Prostate gland (tissue), 2 donors: ENCODE measurements around the gene JAG2. TPM values are rescaled to one million over a fixed set of nuclear protein-coding genes. Genes with fewer than 3 reads are reported as not detected.

Source experiments
- DNase-seq: peaks from one replicate; pipeline ENCODE4 v3.0.0-alpha.2; 2019; ENCODE audit warnings: low spot score
- H3K27ac ChIP-seq, 2 donors: fragments of 200-600 bp; sonication (generic); 2 replicates each; pipeline ENCODE4 v1.5.1; 2017 to 2019
- H3K27me3 ChIP-seq: fragments of 200-600 bp; sonication (generic); replicated peaks from 2 replicates; pipeline ENCODE4 v1.5.1; 2019; ENCODE audit not compliant: insufficient read depth
- H3K36me3 ChIP-seq, 2 donors: fragments of 200-600 bp; sonication (generic); 1 replicate in 1 of 2; 2 replicates in 1 of 2; pipeline versions ENCODE4 v1.5.1 to v1.8.1; 2017 to 2019
- H3K4me1 ChIP-seq: fragments of 200-600 bp; sonication (generic); replicated peaks from 2 replicates; pipeline ENCODE4 v1.5.1; 2019
- H3K4me3 ChIP-seq, 2 donors: fragments of 200-600 bp; sonication (generic); 2 replicates each; pipeline ENCODE4 v1.5.1; 2017 to 2019
- H3K9me3 ChIP-seq: fragments of 200-600 bp; sonication (generic); 2 replicates; pipeline ENCODE4 v1.5.1; 2017
- POLR2A ChIP-seq: fragments of 450-650 bp; IDR thresholded peaks from one replicate; pipeline ENCODE4 v1.6.1; 2016; ENCODE audit warnings: antibody characterized with exemption, mild to moderate bottlenecking
- POLR2AphosphoS5 ChIP-seq: sonication (generic); formaldehyde crosslinking; IDR thresholded peaks from one replicate; pipeline ENCODE4 v1.6.1; 2017; ENCODE audit warnings: antibody characterized with exemption
- WGBS: methylation state at CpG from one replicate; pipeline ENCODE4 v1.1.5; 2018; 5-methylcytosine and 5-hydroxymethylcytosine counted together
- intact Hi-C: fragments of 100-400 bp; cut with DNase I; formaldehyde crosslinking; loops from one replicate; pipeline ENCODE4 v1.14.2; 2022
- microRNA-seq: library from miRNA; unstranded; fragments of <30 nt; microRNA quantifications from one replicate; pipeline ENCODE4, GENCODE V29; 2016
- small RNA-seq, 2 donors: library from RNA; depleted of rRNA; stranded (forward); fragments of <200 nt; gene quantifications; one replicate each; pipeline ENCODE3, GENCODE V24; 2016
- total RNA-seq, 2 donors: library from RNA; depleted of rRNA; stranded (reverse); fragments of >200 nt; gene quantifications; one replicate each; pipeline ENCODE4 v1.1.0, GENCODE V29; 2016
- TF ChIP-seq, protein P1 (sequence below), 4 experiments: fragments of 200-600 bp in 2 of 4; fragments of 450-650 bp in 2 of 4; sonication (generic) in 2 of 4; IDR thresholded peaks; 1 replicate in 3 of 4; 2 replicates in 1 of 4; pipeline ENCODE4 v1.5.1; 2016 to 2019; ENCODE audit warnings: antibody characterized with exemption in 4 of 4, mild to moderate bottlenecking in 2 of 4, moderate library complexity in 2 of 4

Gene JAG2
- total RNA-seq, 2 donors from 2014 or later, result 26.8 to 30.5 TPM

DNA sequence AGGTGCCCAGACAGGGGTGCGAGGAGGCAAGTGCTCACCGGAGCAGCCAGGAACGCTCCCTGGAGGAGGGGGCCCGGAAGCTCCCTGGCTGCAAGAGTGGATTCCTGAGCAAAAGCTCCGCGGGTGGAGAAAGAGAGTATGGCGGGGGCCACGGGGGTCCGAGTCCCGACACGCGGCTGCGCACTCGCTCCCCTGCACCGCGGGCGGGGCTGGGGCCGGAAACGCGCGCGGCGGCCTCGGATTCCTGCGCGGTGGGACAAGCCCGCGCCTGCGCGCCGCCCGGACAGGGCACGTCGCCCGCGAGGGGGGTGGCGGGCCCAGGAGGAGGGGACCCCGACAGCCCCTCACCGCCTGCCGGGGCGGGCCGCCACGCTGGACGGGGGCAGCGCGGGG is 75.5 kb downstream of the JAG2 start:
- peak; percentile 34 for TF ChIP-seq POLR2A
- TF ChIP-seq POLR2AphosphoS5, result no peak
- Histone ChIP-seq H3K36me3 (no peaks in the 10 kb centered on the region), H3K9me3 (no peaks in the 10 kb centered on the region), H3K4me3 (peak overlapping the region; percentile 63 to 71), H3K27ac (peak overlapping the region; percentile 83 to 93), H3K4me1 (peaks cover 30% of the 10 kb centered on the region), H3K27me3 (no peaks in the 10 kb centered on the region)
- peak; percentile 73 for DNase-seq
- intact Hi-C loops, result loop anchor here (5.0 to 10.0 kb wide), 3 partner anchors 112 to 259 kb away; no protein-coding TSS in a partner anchor
- WGBS, result 1% methylated on average over 37 of the region's 46 CpGs

DNA sequence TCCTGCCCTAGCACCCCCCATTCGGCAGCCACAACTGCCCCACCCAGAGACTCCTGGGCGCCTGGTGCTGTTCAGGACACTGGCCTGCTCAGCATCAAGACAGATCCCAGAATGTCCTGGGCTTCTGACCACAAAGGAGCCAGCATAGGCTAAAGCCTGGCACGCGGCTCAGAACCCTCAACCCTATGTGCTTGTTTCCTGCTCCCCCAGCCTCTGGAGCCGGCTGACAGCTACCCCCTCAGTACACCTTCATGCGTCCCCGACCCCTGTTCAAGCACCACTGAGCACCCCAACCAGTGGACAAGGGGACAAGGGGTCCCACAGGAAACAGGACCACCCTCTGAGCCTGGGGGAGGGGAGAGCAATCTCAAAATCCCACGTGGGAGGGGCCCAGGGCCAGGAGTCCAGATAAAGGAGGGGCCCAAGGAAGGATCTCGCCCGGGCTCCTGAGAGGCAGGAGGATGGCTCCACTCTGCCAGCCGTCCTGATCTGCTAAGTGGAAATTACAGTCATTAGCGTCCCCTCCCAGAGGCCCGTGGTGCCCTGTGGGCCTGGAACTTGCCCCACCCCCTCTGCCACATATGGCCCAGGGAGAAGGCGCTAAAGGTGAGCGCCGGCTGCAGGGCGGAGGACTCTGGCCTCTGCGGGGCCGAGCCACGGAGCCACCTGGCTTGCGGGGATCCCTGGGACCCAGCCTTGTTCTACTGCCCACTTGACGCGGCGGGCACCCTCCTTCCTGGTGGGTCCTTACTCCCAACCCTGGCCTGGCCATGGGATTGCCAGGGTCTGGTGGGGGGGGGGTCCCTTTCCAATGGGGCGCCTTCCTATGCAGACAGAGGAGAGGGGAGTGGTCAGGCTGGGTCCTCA is 76.2 kb downstream of the JAG2 start:
- no peaks in the 10 kb centered on the region for H3K9me3 ChIP-seq
- peak overlapping the region; percentile 83 to 93 for H3K27ac ChIP-seq
- no peak for DNase-seq
- H3K4me3 ChIP-seq, result peak overlapping the region; percentile 63 to 71
- no peaks in the 10 kb centered on the region for H3K36me3 ChIP-seq
- H3K27me3 ChIP-seq, result no peaks in the 10 kb centered on the region
- TF ChIP-seq POLR2AphosphoS5, result no peak
- no peak for TF ChIP-seq POLR2A
- TF ChIP-seq, protein P1, sequence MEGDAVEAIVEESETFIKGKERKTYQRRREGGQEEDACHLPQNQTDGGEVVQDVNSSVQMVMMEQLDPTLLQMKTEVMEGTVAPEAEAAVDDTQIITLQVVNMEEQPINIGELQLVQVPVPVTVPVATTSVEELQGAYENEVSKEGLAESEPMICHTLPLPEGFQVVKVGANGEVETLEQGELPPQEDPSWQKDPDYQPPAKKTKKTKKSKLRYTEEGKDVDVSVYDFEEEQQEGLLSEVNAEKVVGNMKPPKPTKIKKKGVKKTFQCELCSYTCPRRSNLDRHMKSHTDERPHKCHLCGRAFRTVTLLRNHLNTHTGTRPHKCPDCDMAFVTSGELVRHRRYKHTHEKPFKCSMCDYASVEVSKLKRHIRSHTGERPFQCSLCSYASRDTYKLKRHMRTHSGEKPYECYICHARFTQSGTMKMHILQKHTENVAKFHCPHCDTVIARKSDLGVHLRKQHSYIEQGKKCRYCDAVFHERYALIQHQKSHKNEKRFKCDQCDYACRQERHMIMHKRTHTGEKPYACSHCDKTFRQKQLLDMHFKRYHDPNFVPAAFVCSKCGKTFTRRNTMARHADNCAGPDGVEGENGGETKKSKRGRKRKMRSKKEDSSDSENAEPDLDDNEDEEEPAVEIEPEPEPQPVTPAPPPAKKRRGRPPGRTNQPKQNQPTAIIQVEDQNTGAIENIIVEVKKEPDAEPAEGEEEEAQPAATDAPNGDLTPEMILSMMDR (IDR thresholded peaks at IDR 0.05), result no peak
- H3K4me1 ChIP-seq, result peaks cover 35% of the 10 kb centered on the region
- intact Hi-C loops, result loop anchor here (5.0 to 10.0 kb wide), 3 partner anchors 112 to 260 kb away; no protein-coding TSS in a partner anchor
- 28% methylated on average over 22 of the region's 25 CpGs for WGBS

DNA sequence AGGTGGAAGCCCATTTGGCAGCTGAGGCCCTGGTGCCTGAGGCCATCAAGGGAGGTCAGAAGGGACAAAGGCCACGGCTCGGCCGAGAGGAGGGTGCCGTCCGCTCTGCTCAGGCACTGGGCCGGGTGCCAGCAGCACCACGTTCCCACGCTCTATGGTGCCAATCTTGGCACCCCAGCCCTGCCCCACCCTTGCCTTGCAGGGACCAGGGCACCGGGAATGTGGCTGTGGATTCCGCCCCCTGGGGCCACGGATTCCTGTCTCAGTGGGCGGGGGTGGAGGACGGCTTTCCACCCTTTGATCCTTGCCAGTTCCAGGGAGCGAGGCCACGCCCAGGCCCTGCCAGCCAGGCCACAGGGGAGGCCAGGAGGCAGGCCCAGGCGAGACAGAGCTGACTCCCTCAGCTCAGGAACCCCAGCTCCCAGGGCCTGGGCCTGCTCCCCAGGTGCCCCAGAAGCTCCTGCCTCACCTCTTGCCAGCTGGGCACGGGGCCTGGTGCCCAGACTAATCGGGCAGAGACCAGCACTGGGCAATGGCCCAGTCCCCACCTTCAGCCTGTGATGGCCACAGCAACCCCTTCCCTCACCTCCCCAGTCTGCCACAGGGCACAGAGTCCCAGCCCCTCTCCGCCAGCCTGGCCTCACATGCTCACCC is 76.9 kb downstream of the JAG2 start:
- no peaks in the 10 kb centered on the region for H3K36me3 ChIP-seq
- peaks cover 35% of the 10 kb centered on the region for H3K4me1 ChIP-seq
- H3K9me3 ChIP-seq, result no peaks in the 10 kb centered on the region
- no peaks in the 10 kb centered on the region for H3K27me3 ChIP-seq
- peak; percentile 87 for DNase-seq
- 19% methylated on average over 13 of the region's 19 CpGs for WGBS
- intact Hi-C loops, result loop anchor here (5.0 to 10.0 kb wide), 3 partner anchors 113 to 261 kb away; no protein-coding TSS in a partner anchor
- H3K27ac ChIP-seq, result peak overlapping the region; percentile 83 to 93
- TF ChIP-seq POLR2AphosphoS5, result peak; percentile 78
- TF ChIP-seq, protein P1 (IDR thresholded peaks at IDR 0.05), result no peak
- TF ChIP-seq POLR2A, result peak; percentile 67
- H3K4me3 ChIP-seq, result no peak overlapping the region

DNA sequence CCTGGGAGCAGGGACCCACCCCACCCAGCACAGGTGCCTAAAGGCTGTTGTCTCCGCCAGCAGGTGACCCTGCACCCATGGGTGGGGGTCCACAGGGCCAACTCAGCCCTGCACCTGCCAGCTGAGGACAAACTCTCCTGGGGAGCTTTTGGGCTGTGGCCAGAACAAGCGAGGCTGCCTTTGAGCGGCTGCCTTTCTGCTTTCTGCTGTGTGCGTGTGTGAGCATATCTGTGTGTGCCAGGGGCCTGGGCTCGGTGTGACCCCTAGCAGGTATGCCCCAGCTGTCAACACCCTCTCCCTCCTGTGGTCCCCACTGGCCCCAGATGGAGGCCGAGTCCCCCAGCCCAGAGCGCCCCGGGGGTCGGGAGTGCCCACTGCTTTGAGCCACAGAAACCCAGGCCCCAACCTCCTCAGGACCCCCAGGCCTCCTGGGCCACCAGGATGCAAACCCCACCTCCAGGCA is 77.5 kb downstream of the JAG2 start:
- no peak for DNase-seq
- Histone ChIP-seq H3K27ac (peak overlapping the region; percentile 83 to 93), H3K36me3 (no peaks in the 10 kb centered on the region), H3K4me1 (peaks cover 35% of the 10 kb centered on the region), H3K9me3 (no peaks in the 10 kb centered on the region), H3K27me3 (no peaks in the 10 kb centered on the region), H3K4me3 (no peak overlapping the region)
- 44% methylated on average over 9 of the region's 9 CpGs for WGBS
- intact Hi-C loops, result loop anchor here (5.0 to 10.0 kb wide), 3 partner anchors 114 to 261 kb away; no protein-coding TSS in a partner anchor
- TF ChIP-seq POLR2A (no peak), POLR2AphosphoS5 (no peak)
- TF ChIP-seq, protein P1 (IDR thresholded peaks at IDR 0.05), result no peak

Small RNA genes lying within 50 kb of the gene (microRNA-seq; reads per million reads assigned to microRNA genes)
- 0.25 reads per million for gene MIR6765

Small RNA genes lying within 50 kb of the gene (small RNA-seq; reads per million reads assigned to genes)
- 0 reads per million in 2 donors for gene AL512356.2
- 0 reads per million in 2 donors for gene MIR6765

Other genes with a start within 250 kb of the JAG2 start
- gene PLD4, start 243.9 kb downstream of the JAG2 start, total RNA-seq, result 1 to 10 TPM; 1.2 to 5.4 TPM
- gene AHNAK2, start 190.4 kb downstream of the JAG2 start, total RNA-seq, result 10 to 100 TPM; 18.3 to 27.2 TPM
- 10 to 100 TPM; 15.2 to 19.3 TPM for gene CLBA1, start 183.0 kb downstream of the JAG2 start, total RNA-seq
- gene CDCA4, start 147.7 kb downstream of the JAG2 start, total RNA-seq, result 10 to 100 TPM; 12.3 to 17.6 TPM
- 1 to 10 TPM in 1 of 2 donors, under 1 TPM in 1; 0.68 to 1.4 TPM for gene GPR132, start 103.3 kb downstream of the JAG2 start, total RNA-seq
- gene NUDT14, start 12.5 kb upstream of the JAG2 start, total RNA-seq, result 10 to 100 TPM; 32.9 to 36.5 TPM
- gene BTBD6, start 79.8 kb upstream of the JAG2 start, total RNA-seq, result 10 to 100 TPM; 60.0 to 82.5 TPM
- gene BRF1, start 132.2 kb upstream of the JAG2 start, total RNA-seq, result 10 to 100 TPM; 64.9 to 88.9 TPM
- 100 to 1,000 TPM in 1 of 2 donors, 10 to 100 TPM in 1; 48.5 to 124 TPM for gene PACS2, start 146.0 kb upstream of the JAG2 start, total RNA-seq
- gene TEX22, start 229.8 kb upstream of the JAG2 start, total RNA-seq, result under 1 TPM; 0.57 to 0.73 TPM